Lower leg skin (tissue), 3 donors: ENCODE measurements around the gene OR6V1.

ENCODE experiments used
- POLR2A ChIP-seq, 2 donors: fragments of 450-650 bp; IDR thresholded peaks; one replicate each; pipeline ENCODE4 v1.6.1; 2016 to 2017; ENCODE audit warnings: antibody characterized with exemption in 2 of 2, mild to moderate bottlenecking in 1 of 2, moderate library complexity in 1 of 2
- TF ChIP-seq, protein P1 (sequence below), 3 donors: fragments of 450-650 bp; IDR thresholded peaks; one replicate each; pipeline ENCODE4 v1.5.1; 2016; ENCODE audit warnings: antibody characterized with exemption in 3 of 3, mild to moderate bottlenecking in 3 of 3, moderate library complexity in 2 of 3

GRCh38 chr7:143003393-143004051, 48.6 kb upstream of the OR6V1 start:
- TF ChIP-seq POLR2A (IDR thresholded peaks at IDR 0.05), result no peak
- TF ChIP-seq, protein P1, sequence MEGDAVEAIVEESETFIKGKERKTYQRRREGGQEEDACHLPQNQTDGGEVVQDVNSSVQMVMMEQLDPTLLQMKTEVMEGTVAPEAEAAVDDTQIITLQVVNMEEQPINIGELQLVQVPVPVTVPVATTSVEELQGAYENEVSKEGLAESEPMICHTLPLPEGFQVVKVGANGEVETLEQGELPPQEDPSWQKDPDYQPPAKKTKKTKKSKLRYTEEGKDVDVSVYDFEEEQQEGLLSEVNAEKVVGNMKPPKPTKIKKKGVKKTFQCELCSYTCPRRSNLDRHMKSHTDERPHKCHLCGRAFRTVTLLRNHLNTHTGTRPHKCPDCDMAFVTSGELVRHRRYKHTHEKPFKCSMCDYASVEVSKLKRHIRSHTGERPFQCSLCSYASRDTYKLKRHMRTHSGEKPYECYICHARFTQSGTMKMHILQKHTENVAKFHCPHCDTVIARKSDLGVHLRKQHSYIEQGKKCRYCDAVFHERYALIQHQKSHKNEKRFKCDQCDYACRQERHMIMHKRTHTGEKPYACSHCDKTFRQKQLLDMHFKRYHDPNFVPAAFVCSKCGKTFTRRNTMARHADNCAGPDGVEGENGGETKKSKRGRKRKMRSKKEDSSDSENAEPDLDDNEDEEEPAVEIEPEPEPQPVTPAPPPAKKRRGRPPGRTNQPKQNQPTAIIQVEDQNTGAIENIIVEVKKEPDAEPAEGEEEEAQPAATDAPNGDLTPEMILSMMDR (IDR thresholded peaks at IDR 0.05), result no peak
